Stimulated activated CD4-positive, alpha-beta T cell treated with anti-CD3 and anti-CD28 coated beads, Interleukin-4, amount 100 ng/mL, for 4 hours (primary cell): ENCODE results near the gene ERBB2.
A peak's percentile ranks its signal among the peaks of the same experiment; 100 is the strongest.

Experiments used
- DNase-seq, 2 experiments: peaks; one replicate each; pipeline ENCODE4 v3.0.0-alpha.2; 2020

ERBB2 gene

DNA sequence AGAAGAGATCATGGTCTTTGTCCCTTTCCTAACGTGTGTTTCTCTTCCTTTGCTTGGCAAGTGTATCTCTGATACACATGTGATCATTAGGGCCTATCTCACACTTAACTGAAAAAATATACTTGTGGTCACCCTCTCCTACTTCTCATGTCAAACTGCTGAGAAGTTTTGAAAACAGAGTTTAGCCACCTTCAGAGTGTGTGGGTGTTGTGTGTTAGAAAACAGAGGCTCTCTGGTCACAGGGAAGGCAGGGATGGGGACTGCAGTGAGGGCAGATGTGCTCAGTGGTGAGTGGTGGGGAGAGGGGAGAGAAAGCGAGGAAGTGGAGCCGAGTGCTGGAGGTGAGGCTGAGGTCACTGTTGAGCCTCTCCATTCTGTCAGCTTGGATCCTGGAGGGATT, 67.3 kb downstream of the ERBB2 start:
- DNase-seq: no peak

DNA sequence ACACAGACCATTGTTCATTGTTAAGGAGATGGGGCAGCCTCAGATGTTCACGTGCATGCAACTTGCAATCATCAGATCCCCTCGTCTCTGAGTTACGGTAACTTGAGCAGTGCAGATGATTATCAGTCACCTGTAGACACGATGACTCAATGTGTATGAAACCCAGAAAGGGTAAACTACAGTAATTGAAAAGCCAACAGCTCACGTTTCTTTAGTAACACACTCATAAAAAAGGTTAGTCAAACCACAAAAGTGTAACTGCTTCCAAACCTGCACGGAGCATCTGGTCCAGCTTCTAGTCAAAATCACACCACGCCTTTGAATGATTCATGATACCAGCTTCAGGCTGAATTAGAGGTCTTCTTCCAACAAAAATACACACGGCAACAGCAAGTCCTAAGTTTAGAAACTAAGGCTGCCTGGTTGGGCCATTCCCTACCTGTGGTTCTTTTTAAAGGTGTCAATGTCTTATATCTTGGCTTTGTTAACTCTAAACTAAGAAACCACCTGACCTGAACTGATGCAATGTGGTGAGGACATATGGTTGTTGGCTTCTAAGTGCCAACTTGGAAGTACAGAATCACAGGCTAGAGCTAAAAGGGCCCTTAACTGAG, 70.2 kb downstream of the ERBB2 start:
- DNase-seq: peak; percentile 28 to 76

DNA sequence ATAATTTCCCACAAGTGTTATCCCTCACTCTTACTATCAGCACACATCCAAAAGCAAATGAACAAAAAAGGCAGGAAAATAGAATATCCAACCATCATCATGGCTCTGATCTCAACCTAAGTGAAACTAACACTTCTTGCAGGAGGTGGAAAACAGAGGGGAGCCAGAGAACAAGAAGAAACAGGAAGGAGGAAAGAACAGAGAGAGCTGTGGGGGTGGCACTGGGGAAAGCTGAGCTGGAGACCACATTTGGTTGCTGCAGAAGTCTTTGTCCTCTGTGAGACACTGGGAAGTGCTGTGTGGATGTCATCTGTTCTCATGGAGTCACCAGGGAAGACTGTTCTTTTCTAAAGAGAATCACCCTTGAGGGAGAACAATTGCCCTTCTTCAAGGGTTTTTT, 72.6 kb downstream of the ERBB2 start:
- DNase-seq: no peak

DNA sequence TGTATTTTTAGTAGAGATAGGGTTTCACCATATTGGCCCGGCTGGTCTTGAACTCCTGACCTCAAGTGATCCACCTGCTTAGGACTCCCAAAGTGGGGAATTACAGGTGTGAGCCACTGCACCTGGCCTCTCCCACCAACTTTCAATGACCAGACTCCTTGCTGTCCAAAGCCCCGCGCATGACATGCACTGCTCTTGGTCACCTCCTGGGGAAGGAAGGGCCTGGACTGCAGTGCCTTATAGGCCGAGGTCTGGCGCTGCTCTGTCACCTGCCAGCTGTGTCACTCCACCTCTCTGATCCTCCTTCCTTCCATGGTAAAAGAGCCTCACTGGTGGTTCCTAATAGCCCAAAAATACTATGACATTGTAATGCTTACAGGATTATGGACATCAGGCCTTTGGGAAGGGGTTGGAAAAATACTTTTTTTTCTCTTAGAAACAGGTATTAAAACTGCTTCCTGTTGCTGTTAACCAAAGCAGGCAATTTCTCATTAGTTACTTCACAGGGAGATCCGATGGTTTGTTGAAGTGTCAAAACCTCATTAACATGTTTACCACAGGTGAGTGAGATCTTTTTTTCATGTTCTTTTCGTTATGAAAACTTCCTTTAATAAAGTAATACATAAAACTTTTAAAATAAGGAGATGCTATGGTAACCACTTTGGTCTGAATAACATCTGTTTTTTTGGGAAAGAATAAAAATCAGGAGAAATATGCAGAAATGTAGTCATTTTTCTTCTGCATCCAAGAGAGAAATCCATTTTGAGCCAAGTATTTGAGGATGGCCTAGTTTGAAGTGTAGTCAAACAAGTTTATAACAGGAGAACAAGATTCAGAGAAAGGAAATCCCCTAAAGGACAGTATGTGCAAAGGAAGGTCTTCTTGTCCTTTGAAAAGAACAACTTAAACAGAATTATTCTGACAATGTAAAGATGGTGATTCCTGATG, 73.4 kb downstream of the ERBB2 start:
- no peak for DNase-seq

DNA sequence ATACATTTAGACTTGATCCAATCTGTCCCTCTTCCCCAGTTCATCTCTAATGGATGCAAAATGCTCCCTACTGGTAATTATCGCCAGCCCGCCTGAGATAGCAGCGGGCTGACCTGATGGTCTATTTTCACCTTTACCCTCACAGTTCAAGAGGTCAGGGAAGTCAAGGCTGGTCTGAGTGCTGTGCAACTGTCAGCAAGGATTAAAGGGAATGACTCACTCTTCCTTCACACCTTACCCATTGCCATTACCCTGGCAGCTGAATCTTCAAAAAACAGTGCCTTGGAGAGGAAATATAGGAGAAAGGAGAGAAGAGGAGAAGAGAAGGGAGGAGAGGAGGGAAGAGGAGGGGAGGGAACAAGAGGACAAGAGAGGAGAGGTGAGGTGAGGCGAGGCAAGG, 74.2 kb downstream of the ERBB2 start:
- no peak for DNase-seq

DNA sequence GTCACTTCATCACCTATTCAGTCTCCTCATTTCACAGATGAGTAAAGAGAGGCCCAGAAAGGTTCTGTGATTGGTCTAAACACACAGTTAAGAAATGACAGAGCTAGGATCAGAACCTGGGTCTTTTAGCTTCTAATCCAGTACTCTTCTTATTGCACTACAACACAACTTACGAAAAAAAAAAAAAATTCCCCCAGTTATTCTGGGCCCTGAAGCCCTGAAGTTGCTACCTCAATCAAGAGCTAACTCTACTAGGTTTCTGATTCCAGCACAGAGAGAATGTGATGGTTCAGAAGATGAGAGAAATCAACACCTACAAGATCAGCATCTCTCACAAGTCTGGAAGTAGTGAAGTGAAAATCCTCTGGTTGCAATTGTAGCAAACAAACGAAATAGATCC, 75.2 kb downstream of the ERBB2 start:
- DNase-seq: no peak

DNA sequence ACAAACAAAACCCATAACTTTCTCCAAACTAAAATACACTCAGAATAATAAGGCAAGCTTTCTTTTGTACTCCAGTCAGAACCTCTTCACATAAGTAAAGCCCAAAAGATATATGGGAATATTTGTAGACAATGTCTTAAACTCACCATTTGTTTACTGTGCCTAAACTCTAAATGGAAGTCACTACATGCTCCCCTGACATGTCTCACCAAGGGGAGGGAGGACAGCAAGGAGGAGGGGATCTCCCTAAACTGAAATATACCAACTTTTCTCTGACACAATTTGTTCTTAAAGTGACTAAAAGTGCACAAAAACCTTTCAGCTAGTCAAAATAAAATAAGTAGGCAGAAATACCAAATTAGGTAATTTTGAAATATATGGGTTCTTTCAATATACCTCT, 76.4 kb downstream of the ERBB2 start:
- no peak for DNase-seq

DNA sequence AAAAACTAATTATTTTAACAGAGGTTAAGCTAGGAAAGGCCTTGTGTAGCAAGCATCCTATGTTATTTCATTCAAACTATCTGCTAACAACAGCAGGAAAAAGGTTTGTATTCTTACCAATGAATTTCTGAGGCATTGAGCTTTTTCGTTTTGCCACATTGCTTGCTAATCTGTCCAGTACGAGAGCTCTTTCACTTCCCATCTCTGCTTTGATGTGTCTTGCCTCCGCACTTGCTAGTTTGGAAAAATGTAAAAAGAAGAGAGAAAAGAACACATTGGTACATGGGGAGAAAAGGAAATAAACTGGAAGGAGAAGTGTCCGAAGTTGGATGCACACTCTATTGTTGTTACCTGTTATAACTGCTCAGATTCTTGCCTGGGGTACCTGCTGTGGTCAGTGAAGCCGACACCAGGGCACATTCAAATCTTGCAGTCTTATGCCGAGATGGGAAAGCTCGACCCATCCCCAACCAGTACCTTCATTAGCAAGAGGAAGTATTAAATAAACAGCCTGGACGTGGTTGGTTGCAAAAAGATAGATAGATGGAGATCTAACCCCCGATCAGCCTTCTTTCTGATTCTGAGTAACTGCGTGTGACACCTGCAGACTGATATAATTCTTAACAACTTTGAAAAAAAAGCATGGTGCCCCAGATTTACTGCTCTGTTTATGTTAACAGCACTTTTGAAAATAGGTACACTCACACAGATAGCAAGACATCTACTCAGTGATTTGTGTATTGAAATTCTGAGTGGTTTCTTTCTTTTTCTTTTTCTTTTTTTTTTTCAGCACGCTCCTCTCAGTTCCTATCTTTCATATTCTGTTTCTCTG, 77.9 kb downstream of the ERBB2 start:
- no peak for DNase-seq
